Measurements from ENCODE around the gene RCBTB2.
A peak's percentile ranks its signal among the peaks of the same experiment; 100 is the strongest.

Gene RCBTB2

GRCh38 chr13:48506092-48506701 is 26.7 kb downstream of the RCBTB2 start:
- H3K27me3 ChIP-seq (ENCODE audit: low read depth, low read length): no peaks in the 10 kb centered on the region
- H3K4me3 ChIP-seq (ENCODE audit: low read length): peak overlapping the region; percentile 56
- H3K9me3 ChIP-seq (ENCODE audit: insufficient read depth, low read length): no peaks in the 10 kb centered on the region
- peaks cover 23% of the 10 kb centered on the region for H3K36me3 ChIP-seq (replicated peaks; ENCODE audit: low read depth, low read length)
- TF ChIP-seq EZH2phosphoT487 (IDR thresholded peaks at IDR 0.05; ENCODE audit: low read depth): no peak
- TF ChIP-seq CTCF (IDR thresholded peaks at IDR 0.05; ENCODE audit: low read depth, low read length): no peak
- H4K20me1 ChIP-seq (ENCODE audit: insufficient read depth, low read length): no peaks in the 10 kb centered on the region
- peak overlapping the region; percentile 59 for H3K9ac ChIP-seq (ENCODE audit: low read length)
- peak overlapping the region; percentile 93 for H3K27ac ChIP-seq (ENCODE audit: low read length)
- peaks cover 78% of the 10 kb centered on the region for H3K4me1 ChIP-seq (ENCODE audit: low read length)
- no peaks in the 10 kb centered on the region for H3K79me2 ChIP-seq (ENCODE audit: low read length)
- H2AFZ ChIP-seq (ENCODE audit: low read depth, low read length): no peak overlapping the region
- H3K4me2 ChIP-seq (ENCODE audit: low read length): peak overlapping the region; percentile 78

- H3K4me3 ChIP-seq (ENCODE audit: low read length): peak overlapping the region; percentile 56
- peak overlapping the region; percentile 59 for H3K9ac ChIP-seq (ENCODE audit: low read length)
- H3K4me2 ChIP-seq (ENCODE audit: low read length): peak overlapping the region; percentile 78
- no peaks in the 10 kb centered on the region for H3K27me3 ChIP-seq (ENCODE audit: low read depth, low read length)
- H3K4me1 ChIP-seq (ENCODE audit: low read length): peaks cover 84% of the 10 kb centered on the region
- H2AFZ ChIP-seq (ENCODE audit: low read depth, low read length): 0 out of 2 replicates have a peak overlapping the region, but pooled peaks have one; percentile 11
- H3K36me3 ChIP-seq (replicated peaks; ENCODE audit: low read depth, low read length): peaks cover 22% of the 10 kb centered on the region
- no peaks in the 10 kb centered on the region for H3K9me3 ChIP-seq (ENCODE audit: insufficient read depth, low read length)
- peak overlapping the region; percentile 93 for H3K27ac ChIP-seq (ENCODE audit: low read length)
- TF ChIP-seq EZH2phosphoT487 (IDR thresholded peaks at IDR 0.05; ENCODE audit: low read depth): no peak
- TF ChIP-seq CTCF (IDR thresholded peaks at IDR 0.05; ENCODE audit: low read depth, low read length): no peak
- H3K79me2 ChIP-seq (ENCODE audit: low read length): no peaks in the 10 kb centered on the region
- no peaks in the 10 kb centered on the region for H4K20me1 ChIP-seq (ENCODE audit: insufficient read depth, low read length)
Observed at GRCh38 chr13:48505597-48506091, 27.2 kb downstream of the RCBTB2 start.

- H3K4me3 ChIP-seq (ENCODE audit: low read length): peak overlapping the region; percentile 56
- H3K9me3 ChIP-seq (ENCODE audit: insufficient read depth, low read length): no peaks in the 10 kb centered on the region
- peak overlapping the region; percentile 78 for H3K4me2 ChIP-seq (ENCODE audit: low read length)
- TF ChIP-seq CTCF (IDR thresholded peaks at IDR 0.05; ENCODE audit: low read depth, low read length) (no peak; the same call in 1 of the 2 replicates), EZH2phosphoT487 (IDR thresholded peaks at IDR 0.05; ENCODE audit: low read depth) (no peak)
- no peaks in the 10 kb centered on the region for H3K27me3 ChIP-seq (ENCODE audit: low read depth, low read length)
- H3K9ac ChIP-seq (ENCODE audit: low read length): peak overlapping the region; percentile 58
- peaks cover 85% of the 10 kb centered on the region for H3K4me1 ChIP-seq (ENCODE audit: low read length)
- peak overlapping the region; percentile 93 for H3K27ac ChIP-seq (ENCODE audit: low read length)
- H3K36me3 ChIP-seq (replicated peaks; ENCODE audit: low read depth, low read length): peaks cover 22% of the 10 kb centered on the region
- no peaks in the 10 kb centered on the region for H3K79me2 ChIP-seq (ENCODE audit: low read length)
- no peak overlapping the region for H2AFZ ChIP-seq (ENCODE audit: low read depth, low read length)
- no peaks in the 10 kb centered on the region for H4K20me1 ChIP-seq (ENCODE audit: insufficient read depth, low read length)
Observed at GRCh38 chr13:48505012-48505411, 27.9 kb downstream of the RCBTB2 start.

GRCh38 chr13:48504606-48505005 is 28.3 kb downstream of the RCBTB2 start:
- no peaks in the 10 kb centered on the region for H3K79me2 ChIP-seq (ENCODE audit: low read length)
- H3K4me2 ChIP-seq (ENCODE audit: low read length): peak overlapping the region; percentile 78
- TF ChIP-seq CTCF (IDR thresholded peaks at IDR 0.05; ENCODE audit: low read depth, low read length): peak; percentile 48
- TF ChIP-seq EZH2phosphoT487 (IDR thresholded peaks at IDR 0.05; ENCODE audit: low read depth): no peak
- peak overlapping the region; percentile 93 for H3K27ac ChIP-seq (ENCODE audit: low read length)
- H3K9me3 ChIP-seq (ENCODE audit: insufficient read depth, low read length): no peaks in the 10 kb centered on the region
- peak overlapping the region; percentile 56; the same call in 1 of the 2 replicates for H3K4me3 ChIP-seq (ENCODE audit: low read length)
- peaks cover 87% of the 10 kb centered on the region for H3K4me1 ChIP-seq (ENCODE audit: low read length)
- H3K9ac ChIP-seq (ENCODE audit: low read length): peak overlapping the region; percentile 58
- H4K20me1 ChIP-seq (ENCODE audit: insufficient read depth, low read length): no peaks in the 10 kb centered on the region
- no peak overlapping the region for H2AFZ ChIP-seq (ENCODE audit: low read depth, low read length)
- no peaks in the 10 kb centered on the region for H3K27me3 ChIP-seq (ENCODE audit: low read depth, low read length)
- peaks cover 26% of the 10 kb centered on the region for H3K36me3 ChIP-seq (replicated peaks; ENCODE audit: low read depth, low read length)

All from OCI-LY3 (cell line).